ENCODE results near the gene UCK2.
A peak's percentile ranks its signal among the peaks of the same experiment; 100 is the strongest.

DNA sequence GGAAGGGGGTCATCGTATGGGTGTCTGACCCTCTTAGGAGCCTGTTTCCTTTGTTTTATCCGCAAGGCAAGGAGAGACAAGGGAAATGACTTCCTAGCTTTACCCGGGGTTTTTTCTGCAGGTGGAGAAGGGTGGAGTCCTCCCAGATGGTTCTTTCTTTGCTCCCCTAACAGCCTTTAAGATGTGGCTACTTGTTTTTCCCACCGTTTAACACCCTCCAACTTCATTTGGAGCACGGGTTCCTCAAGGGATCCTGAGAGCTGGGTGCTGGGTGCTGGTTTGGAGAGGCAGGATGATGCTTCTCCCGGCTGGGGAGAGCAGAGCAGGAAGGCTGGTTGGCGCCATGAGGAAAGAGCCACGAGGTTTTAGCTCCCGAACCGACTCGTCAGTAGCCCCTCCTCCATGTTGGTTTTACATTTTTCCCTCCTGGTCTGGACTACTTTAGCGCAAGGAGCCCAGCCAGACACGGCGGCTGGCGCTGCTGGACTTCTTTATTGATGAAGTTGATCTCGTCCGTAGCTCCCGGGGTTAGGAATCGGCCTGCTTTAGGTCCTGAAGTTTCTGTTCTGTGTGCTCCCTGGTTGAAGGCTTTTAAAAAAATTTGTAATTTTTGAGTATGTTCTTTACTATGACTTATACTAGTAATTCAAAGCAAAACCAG, 1.4 kb downstream of the UCK2 start:
- TF ChIP-seq, protein P1, sequence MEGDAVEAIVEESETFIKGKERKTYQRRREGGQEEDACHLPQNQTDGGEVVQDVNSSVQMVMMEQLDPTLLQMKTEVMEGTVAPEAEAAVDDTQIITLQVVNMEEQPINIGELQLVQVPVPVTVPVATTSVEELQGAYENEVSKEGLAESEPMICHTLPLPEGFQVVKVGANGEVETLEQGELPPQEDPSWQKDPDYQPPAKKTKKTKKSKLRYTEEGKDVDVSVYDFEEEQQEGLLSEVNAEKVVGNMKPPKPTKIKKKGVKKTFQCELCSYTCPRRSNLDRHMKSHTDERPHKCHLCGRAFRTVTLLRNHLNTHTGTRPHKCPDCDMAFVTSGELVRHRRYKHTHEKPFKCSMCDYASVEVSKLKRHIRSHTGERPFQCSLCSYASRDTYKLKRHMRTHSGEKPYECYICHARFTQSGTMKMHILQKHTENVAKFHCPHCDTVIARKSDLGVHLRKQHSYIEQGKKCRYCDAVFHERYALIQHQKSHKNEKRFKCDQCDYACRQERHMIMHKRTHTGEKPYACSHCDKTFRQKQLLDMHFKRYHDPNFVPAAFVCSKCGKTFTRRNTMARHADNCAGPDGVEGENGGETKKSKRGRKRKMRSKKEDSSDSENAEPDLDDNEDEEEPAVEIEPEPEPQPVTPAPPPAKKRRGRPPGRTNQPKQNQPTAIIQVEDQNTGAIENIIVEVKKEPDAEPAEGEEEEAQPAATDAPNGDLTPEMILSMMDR (conservative IDR thresholded peaks at IDR 0.05; ENCODE audit: low read depth in 2 of 2): no peak
- TF ChIP-seq CREB1 (CRISPR knock-in tag; IDR thresholded peaks at IDR 0.05; ENCODE audit: low read depth) (no peak), POLR2AphosphoS5 (IDR thresholded peaks at IDR 0.05; ENCODE audit: low read depth) (peak; percentile 68)
